ENCODE data around the gene C16orf87. TPM values are rescaled to one million over a fixed set of nuclear protein-coding genes. Genes with fewer than 3 reads are reported as not detected.

C16orf87 gene
- polyA plus RNA-seq, 1 donor from 2014 or later: 27.5 TPM

GRCh38 chr16:46832757-46833459 is 1.9 kb upstream of the C16orf87 start:
- no peaks in the 10 kb centered on the region for H3K36me3 ChIP-seq (ENCODE audit: insufficient read depth, low read length)
- no peaks in the 10 kb centered on the region for H3K9me3 ChIP-seq (ENCODE audit: low read length)
- no peaks in the 10 kb centered on the region for H4K20me1 ChIP-seq (ENCODE audit: insufficient read depth)
- no peaks in the 10 kb centered on the region for H3K9me2 ChIP-seq (ENCODE audit: insufficient read depth, low read length)
- no peak overlapping the region for H3K4me2 ChIP-seq (ENCODE audit: low read length)
- H3K79me2 ChIP-seq (replicated peaks; ENCODE audit: insufficient read depth, low read length): peaks cover 20% of the 10 kb centered on the region
- no peak overlapping the region for H3K4me3 ChIP-seq (ENCODE audit: low read length)
- no peak overlapping the region for H3K9ac ChIP-seq (ENCODE audit: low read length)
- H2AFZ ChIP-seq (ENCODE audit: low read depth, low read length): no peak overlapping the region
- H3K27me3 ChIP-seq (ENCODE audit: insufficient read depth, low read depth, low read length): no peaks in the 10 kb centered on the region
- peaks cover 9% of the 10 kb centered on the region for H3F3A ChIP-seq (ENCODE audit: insufficient read depth, low read length, poor library complexity, severe bottlenecking)
- TF ChIP-seq MXI1 (conservative IDR thresholded peaks at IDR 0.05; ENCODE audit: poor library complexity, severe bottlenecking): no peak
- H3K27ac ChIP-seq (ENCODE audit: low read length): no peak overlapping the region

- peak overlapping the region; percentile 87 for H3K9ac ChIP-seq (ENCODE audit: low read length)
- H3K9me2 ChIP-seq (ENCODE audit: insufficient read depth, low read length): no peaks in the 10 kb centered on the region
- H3K27ac ChIP-seq (ENCODE audit: low read length): peak overlapping the region; percentile 80
- H3K27me3 ChIP-seq (ENCODE audit: insufficient read depth, low read depth, low read length): no peaks in the 10 kb centered on the region
- peak overlapping the region; percentile 46 for H2AFZ ChIP-seq (ENCODE audit: low read depth, low read length)
- H3F3A ChIP-seq (ENCODE audit: insufficient read depth, low read length, poor library complexity, severe bottlenecking): peaks cover 9% of the 10 kb centered on the region
- TF ChIP-seq MXI1 (conservative IDR thresholded peaks at IDR 0.05; ENCODE audit: poor library complexity, severe bottlenecking): no peak
- H3K9me3 ChIP-seq (ENCODE audit: low read length): no peaks in the 10 kb centered on the region
- H3K4me2 ChIP-seq (ENCODE audit: low read length): peak overlapping the region; percentile 77
- H3K36me3 ChIP-seq (ENCODE audit: insufficient read depth, low read length): no peaks in the 10 kb centered on the region
- no peaks in the 10 kb centered on the region for H4K20me1 ChIP-seq (ENCODE audit: insufficient read depth)
- H3K79me2 ChIP-seq (replicated peaks; ENCODE audit: insufficient read depth, low read length): peaks cover 43% of the 10 kb centered on the region
- H3K4me3 ChIP-seq (ENCODE audit: low read length): peak overlapping the region; percentile 87
Observed at GRCh38 chr16:46830417-46830901, 521 bp downstream of the C16orf87 start.

GRCh38 chr16:46828943-46829342 is 2.0 kb downstream of the C16orf87 start:
- Histone ChIP-seq H3K4me3 (ENCODE audit: low read length) (peak overlapping the region; percentile 87), H3K36me3 (ENCODE audit: insufficient read depth, low read length) (no peaks in the 10 kb centered on the region), H3K4me2 (ENCODE audit: low read length) (peak overlapping the region; percentile 77), H3K27me3 (ENCODE audit: insufficient read depth, low read depth, low read length) (no peaks in the 10 kb centered on the region), H2AFZ (ENCODE audit: low read depth, low read length) (no peak overlapping the region), H3K79me2 (replicated peaks; ENCODE audit: insufficient read depth, low read length) (peaks cover 57% of the 10 kb centered on the region), H3K27ac (ENCODE audit: low read length) (no peak overlapping the region), H3K9me3 (ENCODE audit: low read length) (no peaks in the 10 kb centered on the region), H3F3A (ENCODE audit: insufficient read depth, low read length, poor library complexity, severe bottlenecking) (peaks cover 9% of the 10 kb centered on the region), H3K9me2 (ENCODE audit: insufficient read depth, low read length) (no peaks in the 10 kb centered on the region), H4K20me1 (ENCODE audit: insufficient read depth) (no peaks in the 10 kb centered on the region), H3K9ac (ENCODE audit: low read length) (no peak overlapping the region)
- TF ChIP-seq REST (IDR thresholded peaks at IDR 0.05; ENCODE audit: borderline replicate concordance) (no peak), RAD21 (conservative IDR thresholded peaks at IDR 0.05) (no peak), CTCF (IDR thresholded peaks at IDR 0.05; ENCODE audit: poor library complexity, severe bottlenecking) (no peak), EP300 (conservative IDR thresholded peaks at IDR 0.05; ENCODE audit: poor library complexity, severe bottlenecking) (no peak), POLR2AphosphoS5 (IDR thresholded peaks at IDR 0.05) (no peak), EZH2 (IDR thresholded peaks at IDR 0.05; ENCODE audit: borderline replicate concordance, insufficient read depth, low read length, poor library complexity, severe bottlenecking) (no peak), SMC3 (conservative IDR thresholded peaks at IDR 0.05; ENCODE audit: poor library complexity) (no peak)

All from neural cell (in vitro differentiated cells).